OCI-LY7 (cell line): ENCODE results near the gene NTSR1. TPM values are rescaled to one million over a fixed set of nuclear protein-coding genes. Genes with fewer than 3 reads are reported as not detected.

Source experiments
- BruUV-seq: library from RNA; stranded (reverse); fragments of 400-500 nt; replicated peaks from 2 replicates; lab custom pipeline; 2021; lab: Mats Ljungman, UMichigan
- CTCF ChIA-PET: fragments of 300-600 bp; sonication (Branson Sonifier 250); formaldehyde crosslinking; loops from one replicate; lab custom pipeline; 2022; ENCODE audit warnings: antibody characterized with exemption; ENCODE audit not compliant: unreplicated experiment; lab: Charles Lee
- POLR2A ChIA-PET: fragments of 300-600 bp; sonication (Branson Sonifier 250); formaldehyde crosslinking; loops from one replicate; lab custom pipeline; 2022; ENCODE audit warnings: antibody characterized with exemption; lab: Charles Lee
- DNase-seq: peaks from one replicate; pipeline ENCODE4 v3.0.0-alpha.2; 2015; ENCODE audit warnings: low spot score
- H2AFZ ChIP-seq: fragments of 200-600 bp; sonication (generic), shearing (Covaris generic); 2 replicates; pipeline ENCODE4 v1.6.1; 2014; ENCODE audit warnings: mild to moderate bottlenecking, antibody characterized with exemption, low read length, moderate library complexity
- H3K27ac ChIP-seq: fragments of 200-600 bp; sonication (generic); 2 replicates; pipeline ENCODE4 v1.5.1; 2014; ENCODE audit warnings: mixed run types, low read depth, mild to moderate bottlenecking, moderate library complexity, low read length, inconsistent platforms; ENCODE audit not compliant: poor library complexity, severe bottlenecking
- H3K36me3 ChIP-seq: fragments of 200-600 bp; sonication (generic); 2 replicates; pipeline ENCODE4 v1.6.1; 2014; ENCODE audit warnings: mild to moderate bottlenecking, antibody characterized with exemption, low read length, moderate library complexity, mixed read lengths; ENCODE audit not compliant: insufficient read depth
- H3K4me1 ChIP-seq: fragments of 200-600 bp; sonication (generic); 2 replicates; pipeline ENCODE4 v1.5.1; 2014; ENCODE audit warnings: mild to moderate bottlenecking, low read length; ENCODE audit not compliant: insufficient read depth, poor library complexity, severe bottlenecking
- H3K4me2 ChIP-seq: fragments of 200-600 bp; sonication (generic); 2 replicates; pipeline ENCODE4 v1.6.1; 2014; ENCODE audit warnings: mild to moderate bottlenecking, low read length
- H3K4me3 ChIP-seq: fragments of 200-600 bp; sonication (generic); 2 replicates; pipeline ENCODE4 v1.5.1; 2014; ENCODE audit warnings: mild to moderate bottlenecking, low read depth, low read length; ENCODE audit not compliant: poor library complexity, severe bottlenecking
- H3K79me2 ChIP-seq: fragments of 200-600 bp; sonication (generic); 2 replicates; pipeline ENCODE4 v1.6.1; 2016; ENCODE audit warnings: low read depth, mild to moderate bottlenecking, low read length, moderate library complexity, mixed read lengths; ENCODE audit not compliant: insufficient read depth
- H3K9me2 ChIP-seq: fragments of 200-600 bp; sonication (generic); 2 replicates; pipeline ENCODE4 v1.6.1; 2016; ENCODE audit warnings: mild to moderate bottlenecking, low read length, mixed read lengths; ENCODE audit not compliant: insufficient read depth
- H3K9me3 ChIP-seq: fragments of 200-600 bp; sonication (generic); 2 replicates; pipeline ENCODE4 v1.6.1; 2014; ENCODE audit warnings: mild to moderate bottlenecking, mixed run types, low read length, mixed read lengths
- H4K20me1 ChIP-seq: fragments of 200-600 bp; sonication (generic); 2 replicates; pipeline ENCODE4 v1.6.1; 2014; ENCODE audit warnings: mild to moderate bottlenecking, antibody characterized with exemption, low read length, moderate library complexity, mixed read lengths; ENCODE audit not compliant: insufficient read depth
- CTCF ChIP-seq: fragments of 200-600 bp; sonication (generic); conservative IDR thresholded peaks from 2 replicates; pipeline ENCODE4 v1.5.1; 2014; ENCODE audit warnings: mild to moderate bottlenecking, antibody characterized with exemption, low read length, moderate library complexity, mixed read lengths
- EZH2phosphoT487 ChIP-seq: fragments of 200-600 bp; sonication (generic); IDR thresholded peaks from 2 replicates; pipeline ENCODE4 v1.6.1; 2018; ENCODE audit warnings: low read depth, borderline replicate concordance, mild to moderate bottlenecking, mixed run types, antibody characterized with exemption, low read length, moderate library complexity, mixed read lengths
- intact Hi-C: fragments of 100-400 bp; cut with micrococcal nuclease; formaldehyde crosslinking; loops from one replicate; pipeline ENCODE4 v1.10.0; 2022; ENCODE audit not compliant: unreplicated experiment
- total RNA-seq, 2 experiments: library from RNA; depleted of rRNA in 1 of 2; stranded (reverse); fragments of >200 nt in 1 of 2; shearing (Covaris generic) in 1 of 2; gene quantifications; 2 replicates each; pipeline ENCODE4 v1.2.3, GENCODE V29; 2014 to 2022

NTSR1 gene
- total RNA-seq, 2 experiments from 2014 or later = not detected

- no TSS peak for BruUV-seq
- H3K4me3 ChIP-seq = no peak overlapping the region
Measured at GRCh38 chr20:62772990-62773844, 64.6 kb downstream of the NTSR1 start.

GRCh38 chr20:62773845-62774714 lies 65.4 kb downstream of the NTSR1 start:
- H3K27ac ChIP-seq = no peak overlapping the region
- no peak for TF ChIP-seq EZH2phosphoT487
- TF ChIP-seq CTCF = no peak
- ChIA-PET POLR2A (no interaction called here), CTCF (no interaction called here)
- H3K9me3 ChIP-seq = no peaks in the 10 kb centered on the region
- H3K36me3 ChIP-seq = no peaks in the 10 kb centered on the region
- H3K79me2 ChIP-seq = no peaks in the 10 kb centered on the region
- no peaks in the 10 kb centered on the region for H4K20me1 ChIP-seq
- H3K4me3 ChIP-seq = no peak overlapping the region
- BruUV-seq = no TSS peak
- no peak overlapping the region for H3K4me2 ChIP-seq
- H3K9me2 ChIP-seq = no peaks in the 10 kb centered on the region
- H2AFZ ChIP-seq = no peak overlapping the region
- intact Hi-C loops = no loop called here
- peaks cover 47% of the 10 kb centered on the region for H3K4me1 ChIP-seq
- no peak for DNase-seq

More at GRCh38 chr20:62772990-62773844, 64.6 kb downstream of the NTSR1 start:
- ChIA-PET POLR2A (no interaction called here), CTCF (no interaction called here)
- TF ChIP-seq CTCF (no peak), EZH2phosphoT487 (no peak)
- no peak for DNase-seq
- H2AFZ ChIP-seq = no peak overlapping the region
- peaks cover 47% of the 10 kb centered on the region for H3K4me1 ChIP-seq
- no peaks in the 10 kb centered on the region for H4K20me1 ChIP-seq
- H3K36me3 ChIP-seq = no peaks in the 10 kb centered on the region
- H3K4me2 ChIP-seq = no peak overlapping the region
- intact Hi-C loops = no loop called here
- H3K9me2 ChIP-seq = no peaks in the 10 kb centered on the region
- no peaks in the 10 kb centered on the region for H3K79me2 ChIP-seq
- H3K27ac ChIP-seq = no peak overlapping the region
- H3K9me3 ChIP-seq = no peaks in the 10 kb centered on the region
